Kidney (tissue), 2 donors: Measurements from ENCODE around the gene ANKRD53. TPM values are rescaled to one million over a fixed set of nuclear protein-coding genes. Genes with fewer than 3 reads are reported as not detected.

Experiments
- polyA plus RNA-seq: library from polyadenylated mRNA; stranded (reverse); fragments of 350-450 nt; fragmentation: Illumina TruSeq; extraction: RNeasy Lipid Tissue Mini Kit (QIAGEN cat#74804); gene quantifications from one replicate; pipeline ENCODE4 v1.2.3, GENCODE V29; 2014; ENCODE audit warnings: low read depth, low replicate concordance; ENCODE audit not compliant: insufficient read depth
- total RNA-seq: library from RNA; stranded (reverse); fragmentation: NEBNext Ultra II Directional; extraction: Animal tissue kit (Norgen Biotek cat#: 25700); gene quantifications from one replicate; pipeline ENCODE4 v1.2.1, GENCODE V29; 2021
- donor health status: DM: yes; HTN: yes; CAD: no.

The ANKRD53 gene
- total and polyA plus RNA-seq, 2 donors from 2014 or later: 1.3 to 2.1 TPM

Other genes with a start within 250 kb of the ANKRD53 start
- gene ADD2, start 210.4 kb upstream of the ANKRD53 start, total RNA-seq: 2.9 TPM
- not detected for gene ADD2, start 210.4 kb upstream of the ANKRD53 start, polyA plus RNA-seq
- gene FIGLA, start 188.0 kb upstream of the ANKRD53 start, total RNA-seq: not detected
- gene FIGLA, start 188.0 kb upstream of the ANKRD53 start, polyA plus RNA-seq: not detected
- 0.72 TPM for gene CLEC4F, start 158.0 kb upstream of the ANKRD53 start, total RNA-seq
- gene CLEC4F, start 158.0 kb upstream of the ANKRD53 start, polyA plus RNA-seq: not detected
- 0.66 TPM for gene CD207, start 142.8 kb upstream of the ANKRD53 start, total RNA-seq
- gene CD207, start 142.8 kb upstream of the ANKRD53 start, polyA plus RNA-seq: not detected
- gene VAX2, start 78.1 kb upstream of the ANKRD53 start, total RNA-seq: 2.6 TPM
- gene VAX2, start 78.1 kb upstream of the ANKRD53 start, polyA plus RNA-seq: 0.71 TPM
- 37.9 TPM for gene ATP6V1B1, start 42.7 kb upstream of the ANKRD53 start, total RNA-seq
- 400 TPM for gene ATP6V1B1, start 42.7 kb upstream of the ANKRD53 start, polyA plus RNA-seq
- gene TEX261, start 16.2 kb downstream of the ANKRD53 start, total RNA-seq: 56.1 TPM
- gene TEX261, start 16.2 kb downstream of the ANKRD53 start, polyA plus RNA-seq: 35.9 TPM
- 113 TPM for gene NAGK, start 90.0 kb downstream of the ANKRD53 start, total RNA-seq
- 102 TPM for gene NAGK, start 90.0 kb downstream of the ANKRD53 start, polyA plus RNA-seq
- 20.3 TPM for gene MCEE, start 151.6 kb downstream of the ANKRD53 start, total RNA-seq
- 29.0 TPM for gene MCEE, start 151.6 kb downstream of the ANKRD53 start, polyA plus RNA-seq
- 32.3 TPM for gene MPHOSPH10, start 152.0 kb downstream of the ANKRD53 start, total RNA-seq
- gene MPHOSPH10, start 152.0 kb downstream of the ANKRD53 start, polyA plus RNA-seq: 14.6 TPM
- gene PAIP2B, start 248.5 kb downstream of the ANKRD53 start, total RNA-seq: 9.3 TPM
- gene PAIP2B, start 248.5 kb downstream of the ANKRD53 start, polyA plus RNA-seq: 10.6 TPM